HepG2 (cell line): ENCODE measurements around the gene P3H4. TPM values are rescaled to one million over a fixed set of nuclear protein-coding genes. Genes with fewer than 3 reads are reported as not detected.
A peak's percentile ranks its signal among the peaks of the same experiment; 100 is the strongest.

ENCODE experiments used
- ARHGAP35 ChIP-seq: sonication (generic); formaldehyde crosslinking; IDR thresholded peaks from 2 replicates; pipeline ENCODE4 v1.9.0; 2022; ENCODE audit warnings: mild to moderate bottlenecking, inconsistent platforms, moderate library complexity, missing genetic modification reagents, borderline replicate concordance
- ARID2 ChIP-seq: sonication (generic); formaldehyde crosslinking; IDR thresholded peaks from 2 replicates; pipeline ENCODE4 v1.8.1; 2022; ENCODE audit warnings: mild to moderate bottlenecking, missing genetic modification reagents, borderline replicate concordance
- ARNTL ChIP-seq: sonication (generic); formaldehyde crosslinking; IDR thresholded peaks from 2 replicates; pipeline ENCODE4 v1.4.0; 2020; ENCODE audit warnings: mild to moderate bottlenecking, missing genetic modification reagents
- BRCA1 ChIP-seq: sonication (generic); formaldehyde crosslinking; IDR thresholded peaks from 2 replicates; pipeline ENCODE4 v1.4.0; 2020; ENCODE audit warnings: missing genetic modification reagents
- GZF1 ChIP-seq: sonication (generic); formaldehyde crosslinking; IDR thresholded peaks from 2 replicates; pipeline ENCODE4 v1.5.1; 2020; ENCODE audit warnings: mild to moderate bottlenecking, missing genetic modification reagents
- HOXA7 ChIP-seq: sonication (generic); formaldehyde crosslinking; IDR thresholded peaks from 2 replicates; pipeline ENCODE4 v1.8.1; 2022; ENCODE audit warnings: mild to moderate bottlenecking, missing genetic modification reagents, moderate library complexity
- HOXD1 ChIP-seq: sonication (generic); formaldehyde crosslinking; IDR thresholded peaks from 2 replicates; pipeline ENCODE4 v1.5.0; 2020; ENCODE audit warnings: missing genetic modification reagents
- KAT8 ChIP-seq: IDR thresholded peaks from 2 replicates; pipeline ENCODE4 v1.6.1; 2016; ENCODE audit warnings: missing genetic modification reagents, missing compliant biosample characterization
- MXD3 ChIP-seq: IDR thresholded peaks from 2 replicates; pipeline ENCODE4 v1.6.1; 2016; ENCODE audit warnings: mild to moderate bottlenecking, missing biosample characterization, missing genetic modification reagents
- PBX3 ChIP-seq: sonication (generic); formaldehyde crosslinking; IDR thresholded peaks from 2 replicates; pipeline ENCODE4 v1.8.1; 2023; ENCODE audit warnings: missing genetic modification reagents, inconsistent platforms, borderline replicate concordance
- PLRG1 ChIP-seq: fragments of 450-650 bp; conservative IDR thresholded peaks from 2 replicates; pipeline ENCODE4 v1.6.1; 2016
- RXRA ChIP-seq: sonication (generic); formaldehyde crosslinking; IDR thresholded peaks from 2 replicates; pipeline ENCODE4 v1.5.1; 2020; ENCODE audit warnings: missing genetic modification reagents
- TERF1 ChIP-seq: sonication (generic); formaldehyde crosslinking; IDR thresholded peaks from 2 replicates; pipeline ENCODE4 v1.8.0; 2022; ENCODE audit warnings: mild to moderate bottlenecking, missing genetic modification reagents, moderate library complexity
- ZBTB7B ChIP-seq: sonication (generic); formaldehyde crosslinking; IDR thresholded peaks from 2 replicates; pipeline ENCODE4 v1.4.0; 2020; ENCODE audit warnings: missing genetic modification reagents
- ZFP90 ChIP-seq: sonication (generic); formaldehyde crosslinking; IDR thresholded peaks from 2 replicates; pipeline ENCODE4 v1.8.0; 2022; ENCODE audit warnings: missing genetic modification reagents, mild to moderate bottlenecking, inconsistent platforms, borderline replicate concordance
- ZNF138 ChIP-seq: sonication (generic); formaldehyde crosslinking; IDR thresholded peaks from 2 replicates; pipeline ENCODE4 v1.5.0; 2020; ENCODE audit warnings: mild to moderate bottlenecking, low read depth, missing genetic modification reagents
- ZNF256 ChIP-seq: sonication (generic); formaldehyde crosslinking; conservative IDR thresholded peaks from 2 replicates; pipeline ENCODE4 v1.4.0; 2020; ENCODE audit warnings: missing genetic modification reagents
- ZNF281 ChIP-seq: sonication (generic); formaldehyde crosslinking; IDR thresholded peaks from 2 replicates; pipeline ENCODE4 v1.4.0; 2020; ENCODE audit warnings: missing genetic modification reagents, borderline replicate concordance
- ZNF33A ChIP-seq: sonication (generic); formaldehyde crosslinking; IDR thresholded peaks from 2 replicates; pipeline ENCODE4 v1.5.1; 2020; ENCODE audit warnings: missing genetic modification reagents, mild to moderate bottlenecking, moderate library complexity, borderline replicate concordance
- ZNF362 ChIP-seq: sonication (generic); formaldehyde crosslinking; IDR thresholded peaks from 2 replicates; pipeline ENCODE4 v1.4.0; 2020; ENCODE audit warnings: missing genetic modification reagents, mild to moderate bottlenecking, borderline replicate concordance
- ZNF784 ChIP-seq: sonication (generic); formaldehyde crosslinking; IDR thresholded peaks from 2 replicates; pipeline ENCODE4 v1.5.1; 2020; ENCODE audit warnings: missing genetic modification reagents, mild to moderate bottlenecking, borderline replicate concordance
- ZNF883 ChIP-seq: sonication (generic); formaldehyde crosslinking; IDR thresholded peaks from 2 replicates; pipeline ENCODE4 v1.5.1; 2020; ENCODE audit warnings: mild to moderate bottlenecking, missing genetic modification reagents; ENCODE audit errors: not compliant biosample characterization
- polyA plus RNA-seq, 8 experiments: library from polyadenylated mRNA; depleted of rRNA in 3 of 8; stranded (reverse) in 7 of 8; unstranded in 1 of 8; fragments of >200 nt; fragmentation: Illumina TruSeq in 4 of 8; extraction: Trizol in 4 of 8; gene quantifications; 2 replicates each; pipeline versions ENCODE4 v1.2.1 to v1.2.3, GENCODE V29; 2011 to 2016; ENCODE audit warnings: low read depth in 4 of 8, missing spikeins in 1 of 8, mixed read lengths in 1 of 8; ENCODE audit not compliant: insufficient read depth in 1 of 8
- total RNA-seq, 5 experiments: library from RNA; depleted of rRNA; stranded (reverse); fragments of >200 nt; fragmentation: Illumina TruSeq; extraction: Trizol; gene quantifications; 2 replicates each; pipeline ENCODE4 v1.2.3, GENCODE V29; 2016; ENCODE audit warnings: low read depth in 1 of 5

P3H4 gene
- total and polyA plus RNA-seq, 2 of the 13 experiments (the other 11 are each of a cell fraction or from before 2014, with no cell fraction given), result 37.1 to 50.6 TPM

GRCh38 chr17:41800601-41801373 lies 11.0 kb downstream of the P3H4 start (continued):
- peak; percentile 9; the same call in 1 of the 2 replicates for TF ChIP-seq MXD3 (CRISPR knock-in tag)
- peak; percentile 50 for TF ChIP-seq RXRA (CRISPR knock-in tag)
- no peak for TF ChIP-seq ZNF256
- TF ChIP-seq TERF1 (CRISPR knock-in tag), result no peak
- no peak for TF ChIP-seq PLRG1
- TF ChIP-seq ZNF281, result no peak
- no peak for TF ChIP-seq HOXD1 (CRISPR knock-in tag)
- no peak for TF ChIP-seq GZF1 (CRISPR knock-in tag)
- peak; percentile 39; the same call in 1 of the 2 replicates for TF ChIP-seq ZNF362 (CRISPR knock-in tag)
- TF ChIP-seq ZNF784 (CRISPR knock-in tag), result no peak
- TF ChIP-seq PBX3 (CRISPR knock-in tag), result no peak
- no peak for TF ChIP-seq ARHGAP35 (CRISPR knock-in tag)
- no peak for TF ChIP-seq ZFP90
- TF ChIP-seq HOXA7 (CRISPR knock-in tag), result no peak
- TF ChIP-seq ZBTB7B, result peak; percentile 16; the same call in 1 of the 2 replicates
- peak; percentile 78; the same call in 1 of the 2 replicates for TF ChIP-seq ARID2 (CRISPR knock-in tag)
- TF ChIP-seq KAT8 (CRISPR knock-in tag), result no peak; the same call in 1 of the 2 replicates
- no peak for TF ChIP-seq ZNF883 (CRISPR knock-in tag)
- TF ChIP-seq ZNF33A, result no peak
- no peak for TF ChIP-seq BRCA1
- no peak for TF ChIP-seq ZNF138 (CRISPR knock-in tag)
- no peak; the same call in 1 of the 2 replicates for TF ChIP-seq ARNTL (CRISPR knock-in tag)
